Spinal cord (tissue), 10 donors: ENCODE measurements around the gene SPTLC3. TPM values are rescaled to one million over a fixed set of nuclear protein-coding genes. Genes with fewer than 3 reads are reported as not detected.
"Not testable (repeated sequence)": the region's sequence is repeated elsewhere in the genome, so short reads cannot be mapped to it uniquely, and the experiment has no call there.

Experiments
- DNase-seq, 6 donors: peaks; one replicate each; pipeline versions ENCODE4 v3.0.0 to v3.0.0-alpha.2; 2013 to 2015; ENCODE audit warnings: low spot score in 6 of 6, low read depth in 4 of 6
- H3K27ac ChIP-seq: one replicate; pipeline ENCODE4 v1.5.1; 2013; ENCODE audit warnings: low read depth, low read length, control low read depth
- H3K27me3 ChIP-seq: one replicate; pipeline ENCODE4 v1.6.1; 2013; ENCODE audit warnings: low read length; ENCODE audit not compliant: control insufficient read depth, insufficient read depth
- H3K36me3 ChIP-seq: one replicate; pipeline ENCODE4 v1.6.1; 2013; ENCODE audit warnings: low read length; ENCODE audit not compliant: control insufficient read depth, insufficient read depth
- H3K4me1 ChIP-seq: one replicate; pipeline ENCODE4 v1.6.1; 2013; ENCODE audit warnings: low read length; ENCODE audit not compliant: control insufficient read depth, insufficient read depth
- H3K4me3 ChIP-seq: one replicate; pipeline ENCODE4 v1.5.1; 2013; ENCODE audit warnings: low read depth, low read length, control low read depth
- H3K9me3 ChIP-seq: one replicate; pipeline ENCODE4 v1.6.1; 2013; ENCODE audit warnings: low read length; ENCODE audit not compliant: control insufficient read depth, insufficient read depth
- WGBS: methylation state at CpG from one replicate; pipeline ENCODE4 v1.1.5; 2013; ENCODE audit warnings: missing lambda C conversion rate; ENCODE audit not compliant: insufficient coverage; 5-methylcytosine and 5-hydroxymethylcytosine counted together
- polyA plus RNA-seq, 2 donors: library from polyadenylated mRNA; unstranded; fragments of 120-200 nt; gene quantifications; one replicate each; pipeline ENCODE4 v1.2.1, GENCODE V29; 2013; ENCODE audit not compliant: insufficient read length in 2 of 2
- total RNA-seq, 2 donors: library from RNA; depleted of rRNA in 1 of 2; stranded (reverse); fragments of 120-200 nt in 1 of 2; fragments of >200 nt in 1 of 2; gene quantifications; one replicate each; pipeline versions ENCODE4 v1.2.3 to v1.2.4, GENCODE V29; 2013 to 2014
- donor health status: healthy.

SPTLC3 gene
- total and polyA plus RNA-seq, 4 donors = 3.5 to 53.6 (median 20.0) TPM

GRCh38 chr20:12969071-12969669 lies 39.6 kb upstream of the SPTLC3 start:
- no peaks in the 10 kb centered on the region for H3K36me3 ChIP-seq
- H3K4me3 ChIP-seq = no peak overlapping the region
- no peak for DNase-seq
- H3K4me1 ChIP-seq = no peaks in the 10 kb centered on the region
- 93% methylated on average over 3 of the region's 7 CpGs for WGBS
- no peak overlapping the region for H3K27ac ChIP-seq
- H3K27me3 ChIP-seq = no peaks in the 10 kb centered on the region
- peaks cover 1% of the 10 kb centered on the region for H3K9me3 ChIP-seq

GRCh38 chr20:12970372-12970821 lies 38.4 kb upstream of the SPTLC3 start:
- H3K4me3 ChIP-seq = no peak overlapping the region
- H3K27me3 ChIP-seq = no peaks in the 10 kb centered on the region
- H3K9me3 ChIP-seq = peaks cover 1% of the 10 kb centered on the region
- no peaks in the 10 kb centered on the region for H3K36me3 ChIP-seq
- H3K4me1 ChIP-seq = no peaks in the 10 kb centered on the region
- DNase-seq = peak in 3 of 6 donors; percentile 38 to 83 (median 66)
- WGBS = 69% methylated on average over 3 of the region's 4 CpGs
- H3K27ac ChIP-seq = no peak overlapping the region

GRCh38 chr20:12975833-12976608 lies 32.8 kb upstream of the SPTLC3 start:
- Histone ChIP-seq H3K4me3 (no peak overlapping the region), H3K9me3 (no peaks in the 10 kb centered on the region), H3K36me3 (no peaks in the 10 kb centered on the region), H3K27me3 (no peaks in the 10 kb centered on the region), H3K4me1 (no peaks in the 10 kb centered on the region), H3K27ac (no peak overlapping the region)
- 96% methylated on average over 3 of the region's 4 CpGs for WGBS
- DNase-seq = no peak

GRCh38 chr20:12976720-12977309 lies 32.0 kb upstream of the SPTLC3 start:
- DNase-seq = no peak
- 78% methylated on average over 2 of the region's 6 CpGs for WGBS
- Histone ChIP-seq H3K27me3 (no peaks in the 10 kb centered on the region), H3K4me1 (no peaks in the 10 kb centered on the region), H3K36me3 (no peaks in the 10 kb centered on the region), H3K9me3 (no peaks in the 10 kb centered on the region), H3K4me3 (no peak overlapping the region), H3K27ac (no peak overlapping the region)

- Histone ChIP-seq H3K27ac (no peak overlapping the region), H3K9me3 (no peaks in the 10 kb centered on the region), H3K27me3 (no peaks in the 10 kb centered on the region), H3K36me3 (no peaks in the 10 kb centered on the region), H3K4me3 (no peak overlapping the region), H3K4me1 (no peaks in the 10 kb centered on the region)
- no peak for DNase-seq
- 100% methylated on average over 1 of the region's 3 CpGs for WGBS
These were observed 31.2 kb upstream of the SPTLC3 start for GRCh38 chr20:12977328-12978125.

- WGBS = no CpG with 5 or more reads among the region's 1 CpG
- Histone ChIP-seq H3K27ac (no peak overlapping the region), H3K9me3 (no peaks in the 10 kb centered on the region), H3K36me3 (no peaks in the 10 kb centered on the region), H3K4me3 (no peak overlapping the region), H3K27me3 (no peaks in the 10 kb centered on the region), H3K4me1 (no peaks in the 10 kb centered on the region)
- DNase-seq = no peak
These were observed 30.7 kb upstream of the SPTLC3 start for GRCh38 chr20:12978126-12978394.

GRCh38 chr20:12978613-12979495 lies 29.9 kb upstream of the SPTLC3 start:
- Histone ChIP-seq H3K4me1 (no peaks in the 10 kb centered on the region), H3K4me3 (no peak overlapping the region), H3K36me3 (no peaks in the 10 kb centered on the region), H3K27ac (no peak overlapping the region), H3K27me3 (no peaks in the 10 kb centered on the region), H3K9me3 (no peaks in the 10 kb centered on the region)
- no peak for DNase-seq
- no CpG with 5 or more reads among the region's 4 CpGs for WGBS

GRCh38 chr20:12979713-12980112 lies 29.1 kb upstream of the SPTLC3 start:
- H3K27me3 ChIP-seq, H3K9me3 ChIP-seq, DNase-seq, H3K36me3 ChIP-seq, H3K4me1 ChIP-seq, H3K4me3 ChIP-seq, H3K27ac ChIP-seq: not testable (repeated sequence)
- no CpG with 5 or more reads among the region's 3 CpGs for WGBS

- WGBS = 100% methylated on average over 2 of the region's 2 CpGs
- DNase-seq = no peak
- Histone ChIP-seq H3K4me1 (no peaks in the 10 kb centered on the region), H3K27me3 (no peaks in the 10 kb centered on the region), H3K4me3 (no peak overlapping the region), H3K9me3 (no peaks in the 10 kb centered on the region), H3K27ac (no peak overlapping the region), H3K36me3 (no peaks in the 10 kb centered on the region)
These were observed 26.7 kb upstream of the SPTLC3 start for GRCh38 chr20:12982098-12982497.
